GM12873 (cell line): Measurements from ENCODE around the gene SLC46A1.

ENCODE experiments used
- CTCF ChIP-seq: IDR thresholded peaks from 2 replicates; pipeline ENCODE4 v1.5.1; 2012; ENCODE audit warnings: low read depth, mild to moderate bottlenecking, moderate library complexity, low read length, control low read depth; ENCODE audit not compliant: insufficient read depth; ENCODE audit errors: missing control alignments

The SLC46A1 gene

GRCh38 chr17:28407974-28408306 is 1.9 kb upstream of the SLC46A1 start:
- TF ChIP-seq CTCF, result no peak

- no peak for TF ChIP-seq CTCF
These were observed 1.3 kb upstream of the SLC46A1 start for GRCh38 chr17:28407130-28407973.

DNA sequence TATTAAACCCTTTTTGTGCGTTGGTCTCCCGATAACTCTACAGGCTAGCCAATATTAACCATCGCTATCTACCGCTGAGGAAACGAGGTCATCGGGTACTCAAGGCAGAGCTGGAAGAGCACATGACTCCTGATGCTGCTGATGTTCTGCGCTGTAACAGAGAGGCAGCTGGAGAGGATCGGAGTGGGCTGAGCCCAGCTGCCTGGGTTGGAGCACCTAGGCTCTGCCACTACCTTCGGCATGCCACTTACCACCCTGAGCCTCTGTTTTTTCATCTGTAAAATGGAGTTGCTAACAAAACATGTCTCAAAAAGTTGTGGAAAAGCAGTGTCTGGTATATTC is 432 bp upstream of the SLC46A1 start:
- TF ChIP-seq CTCF, result no peak

DNA sequence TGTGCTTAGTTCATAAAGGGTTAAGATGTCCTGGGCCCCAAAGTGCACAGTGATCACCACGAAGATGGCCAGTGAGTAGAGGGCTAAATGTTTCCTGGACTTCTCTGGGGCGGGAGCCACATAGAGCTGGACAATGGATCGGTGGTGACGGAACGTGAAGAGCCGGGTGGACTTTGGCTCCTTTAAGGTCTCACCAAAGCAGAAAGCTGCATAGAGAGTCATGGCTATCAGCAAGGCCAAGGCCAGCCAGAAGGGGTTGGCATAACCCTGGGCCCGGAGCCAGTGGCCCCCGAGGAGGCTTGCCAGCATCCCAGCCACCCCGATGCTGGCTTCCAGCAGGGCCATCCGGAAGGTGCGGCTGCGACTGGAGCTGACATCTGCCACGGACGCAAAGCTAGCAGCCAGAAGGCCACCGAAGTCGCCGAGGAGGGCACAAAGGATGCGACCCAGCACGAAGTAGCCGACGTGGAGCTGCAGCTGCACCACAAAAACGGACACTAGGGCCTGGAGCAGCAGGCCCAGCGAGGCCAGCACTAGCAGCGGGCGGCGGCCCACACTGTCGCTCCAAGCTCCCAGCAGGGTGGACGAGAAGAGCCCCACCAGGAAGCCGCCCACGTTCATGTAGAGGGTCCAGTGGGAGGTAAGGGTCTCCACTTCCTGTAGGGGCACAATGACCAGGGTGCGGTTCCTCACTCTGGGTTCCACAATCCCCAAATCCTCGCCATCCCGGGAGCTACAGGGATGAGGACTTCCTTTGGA is 1.0 kb downstream of the SLC46A1 start:
- no peak for TF ChIP-seq CTCF

- TF ChIP-seq CTCF, result no peak
These were observed 1.6 kb downstream of the SLC46A1 start for GRCh38 chr17:28404461-28404811.

DNA sequence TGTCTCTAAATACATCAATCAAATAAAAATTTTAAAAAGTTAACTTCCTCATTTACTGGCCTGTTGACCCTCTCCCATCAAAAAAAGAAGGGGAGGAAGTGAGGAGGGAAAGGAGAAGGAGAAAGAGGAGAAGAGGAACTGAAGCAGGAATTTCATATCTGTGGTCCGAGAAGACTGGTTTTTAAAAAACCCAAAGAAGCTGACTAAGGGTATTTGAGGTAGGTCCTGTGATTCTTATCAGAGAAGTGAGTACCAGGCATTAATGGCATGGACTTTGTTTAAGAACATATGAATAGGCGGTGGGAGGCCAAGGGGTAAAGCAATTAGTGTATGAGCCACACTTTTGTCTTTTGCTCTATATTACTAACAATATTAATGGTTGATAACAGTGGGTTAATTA is 2.0 kb downstream of the SLC46A1 start:
- TF ChIP-seq CTCF, result no peak

DNA sequence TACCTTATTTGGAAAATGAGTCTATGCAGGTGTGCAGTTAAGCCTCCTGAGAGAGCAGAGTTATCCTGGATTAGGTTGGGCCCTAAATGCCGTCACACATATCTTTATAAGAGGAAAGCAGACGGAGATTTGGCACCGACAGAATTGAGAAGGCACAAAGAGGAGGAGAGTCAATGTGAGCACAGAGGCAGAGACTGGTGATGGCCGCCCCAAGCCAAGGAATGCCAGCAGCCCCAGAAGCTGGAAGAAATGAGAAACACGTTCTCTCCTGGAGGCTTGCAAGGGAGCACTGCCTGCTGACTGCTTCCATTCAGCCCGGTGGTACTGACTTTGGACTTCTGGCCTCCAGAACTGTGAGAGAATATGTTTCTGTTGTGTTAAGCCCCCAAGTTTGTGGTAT is 3.2 kb downstream of the SLC46A1 start:
- no peak for TF ChIP-seq CTCF
